GM19023 (cell line): ENCODE results near the gene UNC80.

ENCODE experiments used
- ATAC-seq: cut with Tn5 transposase; IDR thresholded peaks from one replicate; pipeline ENCODE4 v1.9.1; 2021; ENCODE audit warnings: mild to moderate bottlenecking, moderate library complexity; ENCODE audit not compliant: unreplicated experiment

The UNC80 gene

GRCh38 chr2:209905691-209906090 lies 134.1 kb downstream of the UNC80 start:
- no peak for ATAC-seq

- no peak for ATAC-seq
Measured at GRCh38 chr2:209907746-209908145, 136.1 kb downstream of the UNC80 start.

- no peak for ATAC-seq
Measured at GRCh38 chr2:209908511-209908910, 136.9 kb downstream of the UNC80 start.

- no peak for ATAC-seq
Measured at GRCh38 chr2:209911486-209911885, 139.9 kb downstream of the UNC80 start.

GRCh38 chr2:209913786-209914345 lies 142.2 kb downstream of the UNC80 start:
- ATAC-seq, result no peak

- ATAC-seq, result no peak
Measured at GRCh38 chr2:209917154-209917771, 145.6 kb downstream of the UNC80 start.

- no peak for ATAC-seq
Measured at GRCh38 chr2:209918251-209918650, 146.6 kb downstream of the UNC80 start.

GRCh38 chr2:209922116-209922515 lies 150.5 kb downstream of the UNC80 start:
- no peak for ATAC-seq

GRCh38 chr2:209929369-209929768 lies 157.7 kb downstream of the UNC80 start:
- no peak for ATAC-seq

- no peak for ATAC-seq
Measured at GRCh38 chr2:209933499-209934483, 162.2 kb downstream of the UNC80 start.

- ATAC-seq, result no peak
Measured at GRCh38 chr2:209936106-209936666, 164.6 kb downstream of the UNC80 start.

GRCh38 chr2:209937893-209938292 lies 166.3 kb downstream of the UNC80 start:
- no peak for ATAC-seq

GRCh38 chr2:209938906-209939305 lies 167.3 kb downstream of the UNC80 start:
- no peak for ATAC-seq

- ATAC-seq, result no peak
Measured at GRCh38 chr2:209940936-209941335, 169.3 kb downstream of the UNC80 start.

- no peak for ATAC-seq
Measured at GRCh38 chr2:209942426-209942825, 170.8 kb downstream of the UNC80 start.

- ATAC-seq, result no peak
Measured at GRCh38 chr2:209942936-209943605, 171.4 kb downstream of the UNC80 start.

- ATAC-seq, result no peak
Measured at GRCh38 chr2:209943776-209944175, 172.1 kb downstream of the UNC80 start.

- ATAC-seq, result no peak
Measured at GRCh38 chr2:209946539-209946938, 174.9 kb downstream of the UNC80 start.

- no peak for ATAC-seq
Measured at GRCh38 chr2:209956271-209956670, 184.6 kb downstream of the UNC80 start.

- ATAC-seq, result no peak
Measured at GRCh38 chr2:209958016-209958415, 186.4 kb downstream of the UNC80 start.

GRCh38 chr2:209960045-209960444 lies 188.4 kb downstream of the UNC80 start:
- ATAC-seq, result no peak
